ENCODE results near the gene SEMA6C.
"Not testable (repeated sequence)": the region's sequence is repeated elsewhere in the genome, so short reads cannot be mapped to it uniquely, and the experiment has no call there.

Gene SEMA6C, protein sequence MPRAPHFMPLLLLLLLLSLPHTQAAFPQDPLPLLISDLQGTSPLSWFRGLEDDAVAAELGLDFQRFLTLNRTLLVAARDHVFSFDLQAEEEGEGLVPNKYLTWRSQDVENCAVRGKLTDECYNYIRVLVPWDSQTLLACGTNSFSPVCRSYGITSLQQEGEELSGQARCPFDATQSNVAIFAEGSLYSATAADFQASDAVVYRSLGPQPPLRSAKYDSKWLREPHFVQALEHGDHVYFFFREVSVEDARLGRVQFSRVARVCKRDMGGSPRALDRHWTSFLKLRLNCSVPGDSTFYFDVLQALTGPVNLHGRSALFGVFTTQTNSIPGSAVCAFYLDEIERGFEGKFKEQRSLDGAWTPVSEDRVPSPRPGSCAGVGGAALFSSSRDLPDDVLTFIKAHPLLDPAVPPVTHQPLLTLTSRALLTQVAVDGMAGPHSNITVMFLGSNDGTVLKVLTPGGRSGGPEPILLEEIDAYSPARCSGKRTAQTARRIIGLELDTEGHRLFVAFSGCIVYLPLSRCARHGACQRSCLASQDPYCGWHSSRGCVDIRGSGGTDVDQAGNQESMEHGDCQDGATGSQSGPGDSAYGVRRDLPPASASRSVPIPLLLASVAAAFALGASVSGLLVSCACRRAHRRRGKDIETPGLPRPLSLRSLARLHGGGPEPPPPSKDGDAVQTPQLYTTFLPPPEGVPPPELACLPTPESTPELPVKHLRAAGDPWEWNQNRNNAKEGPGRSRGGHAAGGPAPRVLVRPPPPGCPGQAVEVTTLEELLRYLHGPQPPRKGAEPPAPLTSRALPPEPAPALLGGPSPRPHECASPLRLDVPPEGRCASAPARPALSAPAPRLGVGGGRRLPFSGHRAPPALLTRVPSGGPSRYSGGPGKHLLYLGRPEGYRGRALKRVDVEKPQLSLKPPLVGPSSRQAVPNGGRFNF

GRCh38 chr1:151146412-151147131 is at the start of gene SEMA6C:
Gene SEMA6C (minus strand): TSS chr1:151146631. CDS start chr1:151142621, 4,010 bp downstream.
- Mint-ChIP-seq H3K4me3 (peak within 1 kb of the TSS; percentile 85), H3K36me3 (ENCODE audit: low read depth) (no peaks in the 10 kb centered on the region), H3K4me1 (peaks cover 16% of the 10 kb centered on the region), H3K9me3 (no peaks in the 10 kb centered on the region), H3K27ac (peak within 1 kb of the TSS; percentile 69), H3K27me3 (peaks cover 3% of the 10 kb centered on the region)
- ATAC-seq (peak; percentile 100), DNase-seq (peak; percentile 89)

DNA sequence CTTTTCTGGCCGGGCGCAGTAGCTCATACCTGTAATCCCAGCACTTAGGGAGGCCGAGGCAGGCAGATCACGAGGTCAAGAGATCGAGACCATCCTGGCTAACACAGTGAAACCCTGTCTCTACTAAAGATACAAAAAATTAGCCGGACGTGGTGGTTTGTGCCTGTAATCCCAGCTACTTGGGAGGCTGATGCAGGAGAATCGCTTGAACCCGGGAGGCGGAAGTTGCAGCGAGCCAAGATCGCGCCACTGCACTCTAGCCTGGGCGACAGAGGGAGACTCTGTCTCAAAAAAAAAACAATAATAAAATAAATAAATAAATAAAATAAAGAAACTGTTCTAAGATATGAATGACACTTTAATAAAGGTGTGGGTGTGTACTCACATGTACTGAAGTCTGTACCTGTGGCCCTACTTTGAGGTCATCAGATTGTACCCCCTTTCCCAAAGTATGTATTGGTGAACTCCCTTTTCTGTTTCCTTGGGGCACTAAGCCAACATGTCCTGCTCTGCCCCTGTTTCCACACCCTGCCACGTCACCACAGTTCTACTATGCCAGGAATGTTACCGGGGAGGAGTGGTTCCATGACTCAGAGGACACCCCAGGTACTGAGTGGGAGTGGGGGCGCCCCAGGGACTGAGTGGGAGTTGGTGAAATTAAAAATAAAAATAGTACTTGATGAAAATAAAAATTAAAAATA is 48.6 kb upstream of the SEMA6C start:
- H3K27ac Mint-ChIP-seq, H3K9me3 Mint-ChIP-seq, H3K4me3 Mint-ChIP-seq, DNase-seq, H3K27me3 Mint-ChIP-seq, ATAC-seq: not testable (repeated sequence)
- Mint-ChIP-seq H3K36me3 (ENCODE audit: low read depth) (peaks cover 17% of the 10 kb centered on the region), H3K4me1 (peaks cover 32% of the 10 kb centered on the region)

- DNase-seq (no peak), ATAC-seq (no peak)
- Mint-ChIP-seq H3K9me3 (no peaks in the 10 kb centered on the region), H3K4me1 (peaks cover 33% of the 10 kb centered on the region), H3K4me3 (no peak overlapping the region), H3K36me3 (ENCODE audit: low read depth) (peaks cover 8% of the 10 kb centered on the region), H3K27me3 (peaks cover 4% of the 10 kb centered on the region), H3K27ac (no peak overlapping the region)
Observed at GRCh38 chr1:151193856-151194255, 47.4 kb upstream of the SEMA6C start.

DNA sequence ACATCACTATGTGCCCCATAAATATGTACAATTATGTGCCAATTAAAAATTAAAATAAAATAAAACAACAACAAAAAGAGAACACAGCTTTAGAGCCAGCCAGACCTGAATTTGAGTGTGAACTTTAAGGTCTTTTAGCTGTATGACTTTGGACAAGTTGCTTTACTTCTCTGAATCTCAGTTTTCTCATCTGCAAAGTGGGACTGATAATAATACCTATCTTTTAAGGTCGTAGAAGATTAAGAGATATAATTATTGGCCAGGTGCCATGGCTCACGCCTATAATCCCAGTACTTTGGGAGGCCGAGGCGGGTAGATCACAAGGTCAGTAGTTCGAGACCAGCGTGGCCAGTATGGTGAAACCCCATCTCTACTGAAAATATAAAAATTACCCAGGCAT is 46.9 kb upstream of the SEMA6C start:
- peaks cover 4% of the 10 kb centered on the region for H3K36me3 Mint-ChIP-seq (ENCODE audit: low read depth)
- no peak overlapping the region for H3K27ac Mint-ChIP-seq
- ATAC-seq = no peak

GRCh38 chr1:151192047-151192446 is 45.6 kb upstream of the SEMA6C start:
- Mint-ChIP-seq H3K27me3 (no peaks in the 10 kb centered on the region), H3K4me3 (no peak overlapping the region), H3K27ac (no peak overlapping the region), H3K9me3 (no peaks in the 10 kb centered on the region), H3K4me1 (peaks cover 34% of the 10 kb centered on the region), H3K36me3 (ENCODE audit: low read depth) (peaks cover 4% of the 10 kb centered on the region)
- ATAC-seq (no peak), DNase-seq (no peak)

More for the DNA sequence above, 46.9 kb upstream of the SEMA6C start:
- Mint-ChIP-seq H3K9me3 (no peaks in the 10 kb centered on the region), H3K4me1 (peaks cover 35% of the 10 kb centered on the region), H3K27me3 (peaks cover 1% of the 10 kb centered on the region), H3K4me3 (no peak overlapping the region)
- DNase-seq = no peak

GRCh38 chr1:151189637-151190445 is 43.4 kb upstream of the SEMA6C start, which contains the start of gene VPS72:
Gene VPS72 (minus strand): TSS chr1:151190197. CDS start chr1:151190121, 76 bp downstream.
- H3K27ac Mint-ChIP-seq = peak within 1 kb of the TSS; percentile 94
- H3K9me3 Mint-ChIP-seq = no peaks in the 10 kb centered on the region
- peaks cover 28% of the 10 kb centered on the region for H3K4me1 Mint-ChIP-seq

DNA sequence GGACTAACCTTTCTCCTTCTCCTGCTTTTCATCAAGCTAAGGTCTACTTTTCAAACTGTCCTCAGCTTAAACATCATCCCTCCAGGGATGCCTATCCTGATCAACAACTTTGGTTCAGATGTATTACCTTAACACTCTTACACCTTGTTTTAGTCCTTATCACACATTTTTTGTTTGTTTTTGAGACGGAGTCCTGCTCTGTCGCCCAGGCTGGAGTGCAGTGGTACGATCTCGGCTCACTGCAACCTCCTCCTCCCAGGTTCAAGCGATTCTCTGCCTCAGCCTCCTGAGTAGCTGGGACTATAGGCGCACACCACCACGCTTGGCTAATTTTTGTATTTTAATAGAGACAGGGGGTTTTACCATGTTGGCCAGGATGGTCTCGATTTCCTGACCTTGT is 42.2 kb upstream of the SEMA6C start:
- Mint-ChIP-seq H3K4me3 (peak overlapping the region; percentile 94), H3K36me3 (ENCODE audit: low read depth) (peaks cover 20% of the 10 kb centered on the region), H3K4me1 (peaks cover 28% of the 10 kb centered on the region), H3K27ac (peak overlapping the region; percentile 94)
- not testable (repeated sequence) for ATAC-seq, H3K27me3 Mint-ChIP-seq, DNase-seq, H3K9me3 Mint-ChIP-seq

More at GRCh38 chr1:151189637-151190445, 43.4 kb upstream of the SEMA6C start, which contains the start of gene VPS72:
- peak; percentile 98 for ATAC-seq
- H3K36me3 Mint-ChIP-seq (ENCODE audit: low read depth) = peaks cover 11% of the 10 kb centered on the region
- no peaks in the 10 kb centered on the region for H3K27me3 Mint-ChIP-seq
- H3K4me3 Mint-ChIP-seq = peak within 1 kb of the TSS; percentile 94
- DNase-seq = peak; percentile 85

DNA sequence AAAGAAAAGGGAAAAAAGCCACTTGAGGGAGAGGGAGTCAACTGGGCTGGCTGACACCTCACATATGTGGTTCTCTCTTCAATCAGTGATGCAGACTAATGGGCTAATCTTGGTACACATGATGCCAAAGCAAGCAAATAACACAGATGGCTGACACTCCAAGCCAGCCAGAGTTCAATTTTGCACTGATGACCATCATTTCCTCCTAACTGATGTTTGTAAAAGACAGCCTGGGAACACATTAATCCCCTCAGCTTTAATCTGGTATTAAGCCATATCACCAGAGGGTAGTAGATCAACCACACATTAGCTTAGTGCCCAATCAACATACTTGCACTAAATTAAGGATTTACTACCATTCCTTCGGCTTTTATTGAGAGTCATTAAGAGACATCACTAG is 40.8 kb upstream of the SEMA6C start:
- H3K27me3 Mint-ChIP-seq = no peaks in the 10 kb centered on the region
- peaks cover 32% of the 10 kb centered on the region for H3K36me3 Mint-ChIP-seq (ENCODE audit: low read depth)
- ATAC-seq (no peak), DNase-seq (no peak)
- H3K27ac Mint-ChIP-seq = no peak overlapping the region
- peaks cover 28% of the 10 kb centered on the region for H3K4me1 Mint-ChIP-seq
- no peaks in the 10 kb centered on the region for H3K9me3 Mint-ChIP-seq
- no peak overlapping the region for H3K4me3 Mint-ChIP-seq

GRCh38 chr1:151184211-151184610 is 37.8 kb upstream of the SEMA6C start:
- no peaks in the 10 kb centered on the region for H3K9me3 Mint-ChIP-seq
- no peak overlapping the region for H3K27ac Mint-ChIP-seq
- peaks cover 42% of the 10 kb centered on the region for H3K36me3 Mint-ChIP-seq (ENCODE audit: low read depth)
- no peaks in the 10 kb centered on the region for H3K27me3 Mint-ChIP-seq
- peaks cover 16% of the 10 kb centered on the region for H3K4me1 Mint-ChIP-seq
- H3K4me3 Mint-ChIP-seq = no peak overlapping the region
- DNase-seq = no peak
- ATAC-seq = no peak

DNA sequence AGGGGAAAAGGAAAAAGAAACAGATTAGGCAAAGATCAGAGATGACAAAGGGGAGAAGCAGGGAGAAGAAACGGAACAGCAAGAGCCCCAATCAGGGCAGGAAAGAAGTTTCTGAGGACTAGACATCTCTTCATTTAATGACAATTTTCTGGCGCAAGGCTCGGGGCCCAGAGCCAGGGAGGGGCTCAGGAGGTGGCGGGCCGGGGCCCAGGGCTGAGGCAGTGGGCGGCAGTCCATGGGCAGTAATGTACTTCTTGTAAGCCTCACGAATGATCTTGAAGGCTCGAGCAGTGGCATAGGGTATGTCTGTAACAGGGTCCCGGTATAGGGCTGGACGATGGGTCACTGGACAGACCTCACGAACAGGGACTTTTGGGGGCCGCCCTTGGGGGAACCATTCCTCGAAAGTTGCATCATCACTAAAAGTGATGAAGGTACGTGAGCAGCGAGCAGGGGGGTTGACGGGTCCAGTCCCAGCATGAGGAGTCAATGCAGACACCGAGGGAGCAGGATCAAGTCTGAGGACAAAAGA is 30.1 kb upstream of the SEMA6C start:
- DNase-seq (no peak), ATAC-seq (no peak)
- Mint-ChIP-seq H3K27ac (peak overlapping the region; percentile 57), H3K9me3 (no peaks in the 10 kb centered on the region), H3K4me1 (no peaks in the 10 kb centered on the region), H3K4me3 (no peak overlapping the region), H3K36me3 (ENCODE audit: low read depth) (peaks cover 32% of the 10 kb centered on the region), H3K27me3 (no peaks in the 10 kb centered on the region)

GRCh38 chr1:151175863-151176262 is 29.4 kb upstream of the SEMA6C start, which contains the start of gene TMOD4:
Gene TMOD4 (minus strand): TSS chr1:151175981. CDS start chr1:151174875, 1,106 bp downstream.
- H3K9me3 Mint-ChIP-seq = no peaks in the 10 kb centered on the region
- DNase-seq (no peak), ATAC-seq (peak; percentile 42)
- H3K27ac Mint-ChIP-seq = peak within 1 kb of the TSS; percentile 57
- H3K4me3 Mint-ChIP-seq = no peak within 1 kb of the TSS
- no peaks in the 10 kb centered on the region for H3K4me1 Mint-ChIP-seq
- peaks cover 29% of the 10 kb centered on the region for H3K36me3 Mint-ChIP-seq (ENCODE audit: low read depth)
- H3K27me3 Mint-ChIP-seq = no peaks in the 10 kb centered on the region

DNA sequence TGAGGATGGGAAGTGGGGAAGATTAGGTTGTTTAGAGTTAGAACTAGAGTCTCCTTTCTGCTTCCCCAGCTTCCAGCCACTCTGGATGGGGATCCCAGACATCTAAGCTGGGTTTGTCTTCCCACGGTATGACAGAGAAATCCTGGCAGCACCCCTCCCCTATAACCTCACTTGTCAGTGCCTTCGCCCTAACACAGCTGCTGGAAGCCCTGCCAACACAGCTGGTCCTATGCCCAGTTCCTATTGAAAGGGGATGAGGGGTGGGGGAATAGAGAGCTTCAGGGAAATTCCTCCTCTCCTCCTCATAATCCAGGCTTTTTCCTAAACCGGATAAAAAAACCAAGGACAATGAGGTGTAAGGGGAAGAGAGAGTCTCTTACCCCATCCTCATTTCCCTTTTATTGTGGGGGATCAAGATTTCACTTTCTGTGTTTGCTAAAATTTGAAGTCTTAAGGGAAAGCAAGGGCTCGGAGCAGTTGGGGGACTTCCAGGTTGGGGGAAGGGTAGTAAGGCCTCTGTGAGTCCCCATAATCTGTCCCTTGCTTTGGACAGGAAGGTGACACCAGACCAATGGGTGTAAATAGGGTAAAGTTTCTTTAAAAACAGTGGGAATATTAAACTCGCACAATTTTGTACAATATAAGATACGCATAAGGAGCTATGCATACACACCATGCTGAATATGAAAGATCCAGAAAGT is 28.8 kb upstream of the SEMA6C start:
- H3K36me3 Mint-ChIP-seq (ENCODE audit: low read depth) = peaks cover 27% of the 10 kb centered on the region
- H3K4me1 Mint-ChIP-seq = no peaks in the 10 kb centered on the region
- no peaks in the 10 kb centered on the region for H3K9me3 Mint-ChIP-seq
- ATAC-seq (no peak), DNase-seq (no peak)
- H3K4me3 Mint-ChIP-seq = no peak overlapping the region
- H3K27ac Mint-ChIP-seq = no peak overlapping the region
- H3K27me3 Mint-ChIP-seq = no peaks in the 10 kb centered on the region
